HG02678 (cell line): ENCODE measurements around the gene CNPY2.
"Not testable (repeated sequence)": the region's sequence is repeated elsewhere in the genome, so short reads cannot be mapped to it uniquely, and the experiment has no call there.

Experiments used
- ATAC-seq: cut with Tn5 transposase; IDR thresholded peaks from one replicate; pipeline ENCODE4 v1.9.1; 2021; ENCODE audit warnings: mild to moderate bottlenecking, moderate library complexity; ENCODE audit not compliant: unreplicated experiment

Gene CNPY2

DNA sequence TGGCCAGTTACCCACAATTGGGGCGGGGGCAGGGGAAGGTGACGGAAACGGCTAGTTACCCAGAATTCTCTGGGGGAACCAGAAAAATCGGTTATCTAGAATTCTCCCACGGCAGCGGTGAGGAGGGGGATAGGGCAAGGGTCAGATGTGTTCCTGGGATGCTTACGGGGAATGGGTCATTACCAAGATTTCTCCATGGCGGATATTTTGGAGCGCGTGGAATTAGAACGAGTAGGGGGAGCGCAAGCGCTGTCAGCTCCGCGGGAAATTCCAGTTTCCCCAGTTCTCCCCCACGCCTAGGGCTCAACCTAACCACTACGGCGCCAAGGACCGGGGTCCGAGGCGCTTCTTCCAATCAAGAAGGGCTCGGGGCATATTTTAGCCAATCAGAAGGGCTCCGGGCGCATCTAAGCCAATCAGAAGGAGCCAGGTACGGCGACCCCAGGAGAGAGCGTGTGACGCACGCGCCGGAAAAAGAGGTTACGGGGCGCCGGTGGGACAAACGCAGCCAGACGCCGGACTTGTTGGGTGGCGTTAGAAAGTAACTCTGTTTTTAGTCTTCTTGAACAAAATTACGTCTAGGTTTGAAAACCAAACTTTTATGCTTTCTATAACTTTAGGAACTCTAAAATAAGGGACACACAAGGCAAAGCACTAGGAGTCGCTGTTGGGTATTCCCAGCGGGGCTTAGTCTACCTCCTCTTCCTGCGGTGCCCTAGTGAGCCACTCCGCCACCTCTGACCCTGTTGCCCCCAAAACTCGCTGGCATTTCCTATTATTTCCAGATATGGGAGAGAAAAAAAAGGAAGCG, 18.1 kb upstream of the CNPY2 start, which contains the start of gene PAN2:
PAN2 (minus strand) TSS at position 322 of the 811 bp plus-strand sequence. CDS start 906 bp downstream, outside the sequence.
- peak; percentile 93 for ATAC-seq

DNA sequence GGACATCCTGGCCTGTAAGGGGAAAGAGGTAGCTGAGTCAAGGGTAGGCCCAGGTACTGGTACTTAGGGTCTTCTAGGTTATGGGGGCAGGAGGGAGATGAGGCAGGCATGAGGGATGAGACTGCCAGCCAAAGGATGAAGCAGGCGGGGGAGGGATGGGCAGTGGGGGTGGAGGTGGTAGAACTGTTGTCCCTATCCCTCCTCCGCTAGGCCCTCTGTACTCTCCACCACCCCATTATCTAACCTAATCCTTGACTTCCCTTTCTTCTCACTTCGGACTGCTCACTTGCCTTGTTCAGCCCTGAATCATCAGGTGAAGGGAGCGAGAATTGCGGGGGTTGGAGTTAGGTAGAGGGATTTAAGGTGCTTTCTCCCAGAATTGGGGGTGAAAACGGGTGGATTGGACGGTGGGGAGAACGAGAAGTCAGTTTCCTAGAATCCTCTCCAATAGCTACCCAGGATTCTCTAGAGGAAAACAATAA, 17.4 kb upstream of the CNPY2 start:
- no peak for ATAC-seq

- no peak for ATAC-seq
Measured at GRCh38 chr12:56332512-56333196, 16.9 kb upstream of the CNPY2 start.

- no peak for ATAC-seq
Measured at GRCh38 chr12:56330936-56331490, 15.2 kb upstream of the CNPY2 start.

GRCh38 chr12:56326533-56326932, 10.7 kb upstream of the CNPY2 start:
- ATAC-seq, result no peak

DNA sequence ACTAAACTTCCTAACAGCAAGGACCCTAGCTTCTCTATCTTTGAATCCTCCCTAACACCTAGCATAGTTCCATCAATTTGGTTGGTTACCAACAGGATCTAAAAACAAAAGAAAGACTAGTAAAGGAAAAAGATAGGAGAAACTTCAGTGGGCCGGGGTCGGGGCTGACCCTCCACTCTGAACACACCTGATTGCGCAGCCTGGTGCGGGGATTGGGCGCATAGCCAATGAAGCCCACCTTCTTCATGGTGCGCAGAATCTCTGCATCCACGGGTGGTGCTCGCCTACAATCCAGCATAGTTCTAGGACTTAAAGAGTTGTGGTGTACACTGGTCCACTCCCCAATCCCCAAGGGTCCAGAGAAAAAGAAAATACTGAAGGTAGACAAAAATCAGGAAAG, 10.3 kb upstream of the CNPY2 start:
- ATAC-seq, result no peak

DNA sequence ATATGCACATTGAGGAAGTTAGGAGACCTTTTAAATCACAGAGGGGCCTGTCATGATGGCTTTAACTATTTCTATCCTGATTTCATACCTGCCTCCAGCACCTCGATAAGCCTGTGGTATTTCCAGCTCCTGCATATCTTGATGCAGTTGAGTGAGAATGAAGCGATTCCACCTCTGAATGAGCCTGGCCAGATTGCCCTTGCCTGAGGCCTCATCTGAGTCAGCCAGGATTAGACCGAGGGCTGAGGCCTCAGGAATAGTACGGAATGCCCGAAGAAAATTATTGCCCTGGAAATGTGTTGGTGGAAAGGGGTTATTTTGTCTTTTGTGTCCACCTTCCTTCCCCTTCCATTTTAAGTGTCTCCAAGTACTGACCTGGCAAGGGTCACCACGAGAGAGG, 8.4 kb upstream of the CNPY2 start:
- ATAC-seq, result no peak

DNA sequence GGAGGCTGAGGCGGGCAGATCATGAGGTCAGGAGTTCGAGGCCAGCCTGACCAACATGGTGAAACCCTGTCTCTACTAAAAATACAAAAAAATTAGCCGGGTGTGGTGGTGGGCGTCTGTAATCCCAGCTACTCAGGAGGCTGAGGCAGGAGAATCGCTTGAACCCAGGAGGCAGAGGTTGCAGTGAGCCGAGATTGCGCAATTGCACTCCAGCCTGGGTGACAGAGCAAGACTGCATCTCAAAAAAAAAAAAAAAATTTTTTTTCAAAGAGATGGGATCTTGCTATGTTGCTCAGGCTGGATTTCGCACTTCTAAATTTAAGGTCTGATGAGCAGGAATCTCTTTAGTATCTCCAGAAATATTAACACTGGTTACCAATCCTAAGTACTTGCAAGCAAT, 5.8 kb upstream of the CNPY2 start:
- not testable (repeated sequence) for ATAC-seq

- no peak for ATAC-seq
Measured at GRCh38 chr12:56321027-56321426, 5.2 kb upstream of the CNPY2 start.

GRCh38 chr12:56317675-56318074, 1.9 kb upstream of the CNPY2 start:
- no peak for ATAC-seq

- ATAC-seq, result no peak
Measured at GRCh38 chr12:56315249-56315621, 553 bp downstream of the CNPY2 start.

DNA sequence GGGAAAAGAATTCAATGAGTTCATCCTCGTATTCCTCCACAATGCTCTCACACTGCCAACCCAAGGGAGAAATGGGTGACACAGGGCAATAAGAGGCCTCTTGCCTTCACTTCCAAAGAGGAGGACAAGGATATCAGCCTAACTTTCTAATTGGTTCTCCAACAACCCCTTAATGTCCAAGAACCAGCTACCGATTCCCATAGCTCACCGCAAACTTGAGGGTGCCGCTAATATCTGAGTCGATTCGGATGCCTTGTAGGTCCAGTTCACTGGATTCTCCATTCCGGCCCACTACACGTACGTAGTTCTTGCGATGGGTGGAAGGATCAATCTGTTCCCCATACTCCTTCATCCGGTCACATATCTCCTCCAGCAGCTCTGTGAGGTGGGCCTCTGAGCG, 4.8 kb downstream of the CNPY2 start:
- no peak for ATAC-seq

DNA sequence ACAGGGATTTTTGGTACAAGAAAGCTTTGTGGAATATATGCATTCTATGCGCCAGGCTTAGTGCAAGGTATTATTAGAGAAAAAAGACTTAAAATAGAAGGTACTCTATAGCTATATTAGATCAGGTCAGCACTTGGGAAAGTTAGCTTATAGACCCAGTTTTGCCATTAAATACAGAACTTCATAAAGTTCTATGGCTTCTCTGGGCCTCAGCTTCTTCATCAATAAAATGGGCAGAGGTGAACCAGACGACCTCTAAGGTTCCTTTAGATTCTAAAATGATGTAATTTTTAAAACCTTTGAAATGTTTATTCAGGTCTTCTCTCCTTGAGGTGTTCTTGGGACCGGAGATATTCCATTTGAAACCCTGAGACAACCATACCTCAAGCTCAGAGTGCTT, 7.1 kb downstream of the CNPY2 start:
- no peak for ATAC-seq

DNA sequence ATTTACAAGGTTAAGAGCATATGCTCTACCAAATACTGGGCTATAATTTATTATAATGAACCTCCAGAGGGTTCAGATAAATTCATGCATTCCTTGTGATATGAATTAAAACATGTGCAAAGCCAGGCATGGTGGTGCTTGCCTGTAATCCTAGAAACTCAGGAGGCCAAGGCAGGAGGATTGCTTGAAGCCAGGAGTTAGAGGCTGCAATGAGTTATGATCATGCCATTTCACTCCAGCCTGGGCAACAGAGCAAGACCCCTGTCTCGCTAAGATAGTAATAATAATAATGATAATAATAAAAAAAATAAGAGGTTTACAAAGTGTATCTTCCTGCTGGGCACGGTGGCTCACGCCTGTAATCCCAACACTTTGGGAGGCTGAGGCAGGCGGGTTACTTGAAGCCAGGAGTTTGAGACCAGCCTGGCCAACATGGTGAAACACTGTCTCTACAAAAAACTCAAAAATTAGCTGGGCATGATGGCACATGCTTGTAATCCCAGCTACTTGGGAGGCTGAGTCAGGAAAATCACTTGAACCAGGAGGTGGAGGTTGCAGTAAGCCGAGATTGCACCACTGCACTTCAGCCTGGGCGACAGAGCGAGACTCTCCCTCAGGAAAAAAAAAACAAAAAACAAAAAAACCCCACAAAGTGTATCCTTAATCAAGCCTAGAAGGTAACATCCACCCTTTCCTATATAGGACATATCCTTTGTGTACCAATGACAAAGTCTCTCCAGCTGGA, 8.4 kb downstream of the CNPY2 start:
- ATAC-seq, result no peak

- ATAC-seq, result no peak
Measured at GRCh38 chr12:56304872-56305590, 10.8 kb downstream of the CNPY2 start.

DNA sequence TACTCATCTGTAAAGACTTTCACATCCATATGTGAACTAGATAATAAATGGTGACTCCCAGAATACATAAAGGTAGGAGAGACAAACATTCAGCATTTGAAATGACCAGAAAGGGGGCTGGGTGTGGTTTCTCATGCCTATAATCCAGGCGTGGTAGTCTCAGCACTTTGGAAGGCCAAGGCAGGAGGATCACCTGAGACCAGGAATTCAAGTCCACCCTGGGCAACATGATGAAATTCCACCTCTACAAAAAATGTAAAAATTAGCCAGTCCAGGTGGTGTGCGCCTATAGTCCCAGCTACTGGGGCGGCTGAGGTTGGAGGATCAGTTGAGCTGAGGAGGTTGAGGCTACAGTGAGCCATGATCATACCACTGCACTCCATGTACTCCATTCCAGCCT, 11.5 kb downstream of the CNPY2 start:
- ATAC-seq, result no peak

DNA sequence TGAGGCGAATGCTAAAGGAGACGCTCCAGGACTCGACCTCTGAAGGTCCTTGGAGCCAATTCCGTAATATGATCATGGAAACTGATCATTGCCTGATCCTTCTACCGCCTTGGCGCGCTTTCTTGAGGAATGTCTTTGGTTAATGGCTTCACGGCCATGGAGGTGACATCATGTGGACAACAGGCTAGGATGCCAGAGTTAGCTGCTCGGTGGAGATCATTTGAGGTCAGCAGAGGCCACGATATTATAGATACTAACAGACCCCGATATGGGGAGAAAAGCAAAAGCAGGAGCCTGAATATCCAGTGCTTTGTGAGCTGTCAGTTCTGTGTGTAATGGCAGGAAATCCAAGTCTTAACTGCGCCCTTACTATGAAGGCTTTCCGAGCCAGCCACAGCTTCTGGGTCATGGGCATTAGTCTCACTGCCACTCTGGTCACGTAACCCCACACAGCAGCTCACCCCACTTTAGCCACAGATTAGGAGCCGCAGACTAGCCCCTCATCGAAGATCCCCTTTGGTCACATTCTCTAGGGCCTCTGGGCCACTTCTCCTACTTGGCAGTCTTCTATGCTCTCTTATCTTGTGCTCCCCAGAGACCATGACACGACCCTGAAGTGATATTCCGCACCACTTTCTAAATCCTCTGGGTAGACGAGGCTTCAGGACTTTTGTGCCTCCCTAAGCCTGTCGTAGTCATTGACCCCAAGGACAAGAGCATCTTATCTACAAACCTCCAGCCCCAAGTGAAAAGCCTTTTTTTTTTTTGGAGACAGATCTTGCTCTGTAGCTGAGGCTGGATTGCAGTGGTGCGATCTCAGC, 14.9 kb downstream of the CNPY2 start:
- ATAC-seq, result no peak

- ATAC-seq, result peak; percentile 91
Measured at GRCh38 chr12:56299853-56300643, 15.7 kb downstream of the CNPY2 start, which contains the start of gene CS. Gene CS (minus strand): TSS chr12:56300330. CDS start chr12:56300201, 129 bp downstream.
